K562 (cell line): ENCODE data around the gene TUBB4B. TPM values are rescaled to one million over a fixed set of nuclear protein-coding genes. Genes with fewer than 3 reads are reported as not detected.
A peak's percentile ranks its signal among the peaks of the same experiment; 100 is the strongest.

Experiments used
- AFF1 ChIP-seq, 2 experiments: fragments of 450-650 bp; IDR thresholded peaks; 2 replicates each; pipeline ENCODE4 v1.6.1; 2018; ENCODE audit warnings: mild to moderate bottlenecking in 2 of 2, low read depth in 1 of 2; ENCODE audit not compliant: partially characterized antibody in 2 of 2
- CBX3 ChIP-seq, 2 experiments: IDR thresholded peaks; 1 replicate in 1 of 2; 2 replicates in 1 of 2; pipeline ENCODE4 v1.6.1; 2012; ENCODE audit warnings: inconsistent platforms in 2 of 2, low read length in 2 of 2, borderline replicate concordance in 1 of 2, control low read depth in 1 of 2
- FOXJ2 ChIP-seq: fragments of 200-800 bp; sonication (Bioruptor generic); IDR thresholded peaks from 2 replicates; pipeline ENCODE4 v1.6.1; 2016; ENCODE audit warnings: missing genetic modification characterization, missing compliant biosample characterization
- MYBL2 ChIP-seq, 2 experiments: fragments of 450-650 bp in 1 of 2; sonication (generic) in 1 of 2; formaldehyde crosslinking in 1 of 2; IDR thresholded peaks; 2 replicates each; pipeline versions ENCODE4 v1.6.1 to v1.8.1; 2017 to 2022; ENCODE audit warnings: borderline replicate concordance in 1 of 2, inconsistent platforms in 1 of 2, low read depth in 1 of 2, mild to moderate bottlenecking in 1 of 2, missing genetic modification reagents in 1 of 2, moderate library complexity in 1 of 2
- PHF21A ChIP-seq: fragments of 450-650 bp; IDR thresholded peaks from 2 replicates; pipeline ENCODE4 v1.6.1; 2017; ENCODE audit warnings: low read depth, borderline replicate concordance
- PHTF2 ChIP-seq: fragments of 250-450 bp; sonication (Bioruptor Pico); IDR thresholded peaks from 2 replicates; pipeline ENCODE4 v1.5.0; 2021; ENCODE audit warnings: mild to moderate bottlenecking
- POLR3A ChIP-seq: IDR thresholded peaks from 2 replicates; pipeline ENCODE4 v1.6.1; 2011; ENCODE audit warnings: borderline replicate concordance, mild to moderate bottlenecking, moderate library complexity; ENCODE audit not compliant: insufficient read length, insufficient read depth; ENCODE audit errors: extremely low read depth
- RBM25 ChIP-seq: fragments of 200-400 bp; formaldehyde crosslinking; IDR thresholded peaks from 2 replicates; pipeline ENCODE4 v1.6.1; 2018; ENCODE audit warnings: low read length, low read depth, moderate library complexity; ENCODE audit not compliant: severe bottlenecking
- SAFB ChIP-seq: fragments of 200-400 bp; formaldehyde crosslinking; IDR thresholded peaks from 2 replicates; pipeline ENCODE4 v1.6.1; 2017; ENCODE audit warnings: low read depth, low read length, borderline replicate concordance
- SIRT6 ChIP-seq: IDR thresholded peaks from one replicate; pipeline ENCODE4 v1.6.1; 2012; ENCODE audit warnings: low read depth, mild to moderate bottlenecking, control low read depth, inconsistent platforms, low read length, moderate library complexity
- SMARCA5 ChIP-seq: fragments of 450-650 bp; IDR thresholded peaks from 2 replicates; pipeline ENCODE4 v1.6.1; 2016
- TCF7L2 ChIP-seq: fragments of 150-350 bp; IDR thresholded peaks from 2 replicates; pipeline ENCODE4 v1.6.1; 2016; ENCODE audit warnings: low read depth, mild to moderate bottlenecking, low read length, moderate library complexity
- WHSC1 ChIP-seq: IDR thresholded peaks from one replicate; pipeline ENCODE4 v1.6.1; 2012; ENCODE audit warnings: low read length, control low read depth, inconsistent platforms
- ZBED1 ChIP-seq: IDR thresholded peaks from 2 replicates; pipeline ENCODE4 v1.6.1; 2014
- ZC3H8 ChIP-seq: fragments of 450-650 bp; IDR thresholded peaks from 2 replicates; pipeline ENCODE4 v1.6.1; 2017
- ZNF57 ChIP-seq: fragments of 450-650 bp; formaldehyde crosslinking; IDR thresholded peaks from 2 replicates; pipeline ENCODE4 v1.4.0; 2020; ENCODE audit warnings: mild to moderate bottlenecking, moderate library complexity
- ZNF780A ChIP-seq: fragments of 250-450 bp; sonication (Bioruptor Pico); IDR thresholded peaks from 2 replicates; pipeline ENCODE4 v1.5.0; 2021; ENCODE audit warnings: mild to moderate bottlenecking
- polyA plus RNA-seq, 8 experiments: library from polyadenylated mRNA; depleted of rRNA in 4 of 8; stranded (reverse) in 5 of 8; unstranded in 3 of 8; fragments of >200 nt; fragmentation: Nextera tagmentation in 2 of 8; fragmentation: Illumina TruSeq in 1 of 8; extraction: Ambion mirVana in 2 of 8; extraction: Trizol in 1 of 8; gene quantifications; 2 replicates each; pipeline versions ENCODE4 v1.2.1 to v1.2.3, GENCODE V29; 2011 to 2014; ENCODE audit warnings: inconsistent platforms in 1 of 8, missing spikeins in 1 of 8
- total RNA-seq, 7 experiments: library from RNA; depleted of rRNA in 6 of 7; stranded (reverse); fragments of >200 nt in 6 of 7; fragmentation: Illumina TruSeq in 2 of 7; extraction: Trizol in 2 of 7; gene quantifications; 2 replicates each; pipeline versions ENCODE4 v1.2.1 to v1.2.3, GENCODE V29; 2011 to 2021; ENCODE audit warnings: low replicate concordance in 1 of 7
- TF ChIP-seq, protein P1 (sequence below): fragments of 250-450 bp; sonication (Bioruptor Pico); IDR thresholded peaks from 2 replicates; pipeline ENCODE4 v1.8.0; 2022; ENCODE audit warnings: moderate library complexity, mild to moderate bottlenecking, inconsistent platforms
- TF ChIP-seq, protein P2 (sequence below), 3 experiments: IDR thresholded peaks in 2 of 3; conservative IDR thresholded peaks in 1 of 3; 2 replicates each; pipeline ENCODE4 v1.5.1; 2011 to 2012; ENCODE audit warnings: low read length in 3 of 3, mild to moderate bottlenecking in 3 of 3, control low read depth in 2 of 3, improper control_type of control experiment in 1 of 3, inconsistent platforms in 1 of 3, low read depth in 1 of 3, mixed read lengths in 1 of 3, moderate library complexity in 1 of 3; ENCODE audit not compliant: insufficient read depth in 2 of 3

The TUBB4B gene
- total and polyA plus RNA-seq, 9 of the 15 experiments (the other 6 are each of a cell fraction or from before 2014, with no cell fraction given) = 24.1 to 443 (median 268) TPM

DNA sequence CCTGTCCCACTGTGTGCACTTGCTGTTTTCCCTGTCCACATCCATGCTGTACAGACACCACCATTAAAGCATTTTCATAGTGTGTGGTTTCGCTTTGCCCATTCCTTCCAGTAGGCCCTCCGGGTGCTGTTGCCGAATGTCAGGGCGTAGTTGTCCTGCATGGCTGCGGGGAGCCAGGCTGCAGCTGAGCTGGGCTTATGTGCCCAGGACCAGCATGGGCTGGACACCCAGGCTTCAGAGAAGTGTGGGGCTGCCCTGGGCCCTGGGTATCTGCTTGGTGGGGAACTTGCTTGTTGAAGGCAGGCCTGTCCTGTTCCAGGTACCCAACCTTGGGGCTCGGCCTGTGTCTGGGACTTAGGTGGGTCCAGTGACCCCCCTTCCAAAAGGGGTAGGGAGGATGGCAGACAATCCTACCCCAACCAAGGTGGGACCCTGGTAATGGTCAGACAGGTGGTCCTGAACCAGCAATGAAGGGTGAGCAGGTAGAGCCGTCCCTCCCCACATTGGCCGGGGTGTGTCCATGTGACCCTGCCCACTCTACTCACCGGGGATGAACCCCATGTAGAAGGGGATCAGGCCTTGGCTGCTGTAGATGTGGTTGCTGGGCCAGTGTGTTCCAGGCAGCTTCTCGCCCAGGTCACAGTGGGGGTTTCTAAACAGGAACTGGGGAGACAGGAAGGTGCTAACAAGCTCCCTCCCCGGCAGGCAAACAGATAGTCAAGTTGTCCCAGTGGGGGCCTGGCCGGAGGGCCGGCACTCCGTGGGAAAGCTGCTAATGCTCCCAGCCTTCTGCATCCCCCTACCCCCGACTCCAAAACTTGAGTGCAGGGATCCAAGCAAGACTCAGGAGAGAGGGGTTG, 2.8 kb downstream of the TUBB4B start (continued):
- TF ChIP-seq AFF1 (IDR thresholded peaks at IDR 0.05; ENCODE audit: low read depth in 1 of 2, partially characterized antibody in 2 of 2) = no peak
- TF ChIP-seq SAFB = no peak
- no peak for TF ChIP-seq RBM25
- no peak for TF ChIP-seq PHTF2 (CRISPR knock-in tag)
- TF ChIP-seq, protein P1, sequence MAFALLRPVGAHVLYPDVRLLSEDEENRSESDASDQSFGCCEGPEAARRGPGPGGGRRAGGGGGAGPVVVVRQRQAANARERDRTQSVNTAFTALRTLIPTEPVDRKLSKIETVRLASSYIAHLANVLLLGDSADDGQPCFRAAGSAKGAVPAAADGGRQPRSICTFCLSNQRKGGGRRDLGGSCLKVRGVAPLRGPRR (CRISPR knock-in tag) = no peak
- TF ChIP-seq, protein P2, sequence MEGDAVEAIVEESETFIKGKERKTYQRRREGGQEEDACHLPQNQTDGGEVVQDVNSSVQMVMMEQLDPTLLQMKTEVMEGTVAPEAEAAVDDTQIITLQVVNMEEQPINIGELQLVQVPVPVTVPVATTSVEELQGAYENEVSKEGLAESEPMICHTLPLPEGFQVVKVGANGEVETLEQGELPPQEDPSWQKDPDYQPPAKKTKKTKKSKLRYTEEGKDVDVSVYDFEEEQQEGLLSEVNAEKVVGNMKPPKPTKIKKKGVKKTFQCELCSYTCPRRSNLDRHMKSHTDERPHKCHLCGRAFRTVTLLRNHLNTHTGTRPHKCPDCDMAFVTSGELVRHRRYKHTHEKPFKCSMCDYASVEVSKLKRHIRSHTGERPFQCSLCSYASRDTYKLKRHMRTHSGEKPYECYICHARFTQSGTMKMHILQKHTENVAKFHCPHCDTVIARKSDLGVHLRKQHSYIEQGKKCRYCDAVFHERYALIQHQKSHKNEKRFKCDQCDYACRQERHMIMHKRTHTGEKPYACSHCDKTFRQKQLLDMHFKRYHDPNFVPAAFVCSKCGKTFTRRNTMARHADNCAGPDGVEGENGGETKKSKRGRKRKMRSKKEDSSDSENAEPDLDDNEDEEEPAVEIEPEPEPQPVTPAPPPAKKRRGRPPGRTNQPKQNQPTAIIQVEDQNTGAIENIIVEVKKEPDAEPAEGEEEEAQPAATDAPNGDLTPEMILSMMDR (IDR thresholded peaks at IDR 0.05 in 2 of 3, conservative IDR thresholded peaks at IDR 0.05 in 1 of 3; ENCODE audit: insufficient read depth in 2 of 3, low read depth in 1 of 3, low read length in 3 of 3) = no peak
- TF ChIP-seq FOXJ2 (tag) = no peak
- no peak for TF ChIP-seq PHF21A
- no peak for TF ChIP-seq ZNF57 (CRISPR knock-in tag)
- no peak for TF ChIP-seq WHSC1
- no peak for TF ChIP-seq CBX3 (IDR thresholded peaks at IDR 0.05; ENCODE audit: borderline replicate concordance in 1 of 2, low read length in 2 of 2)
- TF ChIP-seq ZNF780A (CRISPR knock-in tag) = no peak
- TF ChIP-seq MYBL2 (IDR thresholded peaks at IDR 0.05; ENCODE audit: low read depth) = no peak
- TF ChIP-seq MYBL2 (CRISPR knock-in tag; IDR thresholded peaks at IDR 0.05; ENCODE audit: borderline replicate concordance) = no peak
- no peak for TF ChIP-seq POLR3A
- no peak for TF ChIP-seq ZC3H8
- TF ChIP-seq SMARCA5 = no peak
- no peak for TF ChIP-seq TCF7L2
- 0 out of 2 replicates have a peak, but pooled peaks have one; percentile 13 for TF ChIP-seq ZBED1
- TF ChIP-seq SIRT6 = peak; percentile 95
